ENCODE data around the gene TEKT2.

GRCh38 chr1:36116901-36117300 lies 33.0 kb downstream of the TEKT2 start:
- TF ChIP-seq CTCF (IDR thresholded peaks at IDR 0.05; ENCODE audit: low read depth, low read length, poor library complexity, severe bottlenecking) (no peak), EZH2phosphoT487 (IDR thresholded peaks at IDR 0.05; ENCODE audit: borderline replicate concordance, low read length) (no peak)
